HEK293 (cell line): Measurements from ENCODE around the gene ACR.

Experiments used
- CTCF ChIA-PET: fragments of 350-600 bp; formaldehyde crosslinking; extraction: SDS; loops from one replicate; lab custom pipeline; 2021; ENCODE audit warnings: antibody characterized with exemption; lab: Yijun Ruan, JAX
- POLR2A ChIA-PET: fragments of 300-600 bp; formaldehyde crosslinking; extraction: SDS; loops from one replicate; lab custom pipeline; 2020; ENCODE audit warnings: antibody characterized with exemption, inconsistent platforms; lab: Yijun Ruan, JAX
- H3K27ac ChIP-seq: fragments of 200-500 bp; sonication (Bioruptor generic); 2 replicates; pipeline ENCODE4 v1.5.1; 2014; ENCODE audit warnings: low read depth, low read length, control low read depth, inconsistent platforms; ENCODE audit errors: extremely low read depth
- H3K36me3 ChIP-seq, 2 experiments: fragments of 200-500 bp in 1 of 2; sonication (Bioruptor generic) in 1 of 2; 1 replicate in 1 of 2; 2 replicates in 1 of 2; pipeline ENCODE4 v1.5.1; 2014 to 2017; ENCODE audit warnings: inconsistent platforms in 2 of 2, low read length in 2 of 2; ENCODE audit not compliant: control insufficient read depth in 2 of 2, insufficient read depth in 1 of 2
- H3K4me1 ChIP-seq: fragments of 200-500 bp; sonication (Bioruptor generic); 2 replicates; pipeline ENCODE4 v1.5.1; 2014; ENCODE audit warnings: mild to moderate bottlenecking, low read length, inconsistent platforms; ENCODE audit not compliant: control insufficient read depth, insufficient read depth
- H3K4me3 ChIP-seq: 2 replicates; pipeline ENCODE4 v1.5.1; 2011; ENCODE audit warnings: low read depth, mild to moderate bottlenecking, control low read depth, low read length, moderate library complexity
- H3K9me3 ChIP-seq: fragments of 200-500 bp; sonication (Bioruptor generic); 2 replicates; pipeline ENCODE4 v1.5.1; 2014; ENCODE audit warnings: low read depth, low read length, inconsistent platforms; ENCODE audit not compliant: control insufficient read depth, insufficient read depth
- BCL11A ChIP-seq: fragments of 450-650 bp; formaldehyde crosslinking; IDR thresholded peaks from 2 replicates; pipeline ENCODE4 v1.5.1; 2016; ENCODE audit warnings: low read depth, missing biosample characterization, missing genetic modification characterization
- BCL11B ChIP-seq: fragments of 450-650 bp; formaldehyde crosslinking; IDR thresholded peaks from 2 replicates; pipeline ENCODE4 v1.5.1; 2016; ENCODE audit warnings: low read depth, missing biosample characterization, missing genetic modification characterization
- GLIS2 ChIP-seq: fragments of 450-650 bp; formaldehyde crosslinking; IDR thresholded peaks from 2 replicates; pipeline ENCODE4 v1.5.1; 2016; ENCODE audit warnings: missing biosample characterization, missing genetic modification characterization
- KLF8 ChIP-seq: fragments of 450-650 bp; formaldehyde crosslinking; IDR thresholded peaks from 2 replicates; pipeline ENCODE4 v1.5.1; 2016; ENCODE audit warnings: missing biosample characterization, missing genetic modification characterization
- PRDM2 ChIP-seq: fragments of 450-650 bp; formaldehyde crosslinking; IDR thresholded peaks from 2 replicates; pipeline ENCODE4 v1.5.1; 2016; ENCODE audit warnings: missing biosample characterization, missing genetic modification characterization, borderline replicate concordance
- SP3 ChIP-seq: fragments of 450-650 bp; formaldehyde crosslinking; IDR thresholded peaks from 2 replicates; pipeline ENCODE4 v1.5.1; 2016; ENCODE audit warnings: missing biosample characterization, missing genetic modification characterization
- ZEB2 ChIP-seq: fragments of 450-650 bp; formaldehyde crosslinking; IDR thresholded peaks from 2 replicates; pipeline ENCODE4 v1.5.1; 2016; ENCODE audit warnings: missing biosample characterization, missing genetic modification characterization
- ZNF239 ChIP-seq: fragments of 450-650 bp; formaldehyde crosslinking; IDR thresholded peaks from 2 replicates; pipeline ENCODE4 v1.5.1; 2016; ENCODE audit warnings: missing biosample characterization, missing genetic modification characterization
- ZNF510 ChIP-seq: fragments of 450-650 bp; formaldehyde crosslinking; IDR thresholded peaks from 2 replicates; pipeline ENCODE4 v1.5.1; 2018; ENCODE audit warnings: mild to moderate bottlenecking, missing genetic modification characterization, missing biosample characterization; ENCODE audit not compliant: insufficient replicate concordance
- ZNF629 ChIP-seq: fragments of 450-650 bp; formaldehyde crosslinking; IDR thresholded peaks from 2 replicates; pipeline ENCODE4 v1.5.1; 2017; ENCODE audit warnings: missing biosample characterization, missing genetic modification characterization
- ZNF701 ChIP-seq: fragments of 450-650 bp; formaldehyde crosslinking; IDR thresholded peaks from 2 replicates; pipeline ENCODE4 v1.5.1; 2016; ENCODE audit warnings: missing biosample characterization, missing genetic modification characterization
- ZNF777 ChIP-seq: fragments of 450-650 bp; formaldehyde crosslinking; IDR thresholded peaks from 2 replicates; pipeline ENCODE4 v1.5.1; 2017; ENCODE audit warnings: missing biosample characterization, missing genetic modification characterization, borderline replicate concordance
- ZSCAN23 ChIP-seq: fragments of 450-650 bp; formaldehyde crosslinking; IDR thresholded peaks from 2 replicates; pipeline ENCODE4 v1.5.1; 2016; ENCODE audit warnings: missing biosample characterization, missing genetic modification characterization
- TF ChIP-seq, protein P1 (sequence below): IDR thresholded peaks from 2 replicates; pipeline ENCODE4 v1.6.1; 2011; ENCODE audit warnings: mild to moderate bottlenecking, low read depth, low read length, borderline replicate concordance
- TF ChIP-seq, protein P2 (sequence below): fragments of 450-650 bp; formaldehyde crosslinking; IDR thresholded peaks from 2 replicates; pipeline ENCODE4 v1.5.1; 2016; ENCODE audit warnings: missing biosample characterization, missing genetic modification characterization

Gene ACR

DNA sequence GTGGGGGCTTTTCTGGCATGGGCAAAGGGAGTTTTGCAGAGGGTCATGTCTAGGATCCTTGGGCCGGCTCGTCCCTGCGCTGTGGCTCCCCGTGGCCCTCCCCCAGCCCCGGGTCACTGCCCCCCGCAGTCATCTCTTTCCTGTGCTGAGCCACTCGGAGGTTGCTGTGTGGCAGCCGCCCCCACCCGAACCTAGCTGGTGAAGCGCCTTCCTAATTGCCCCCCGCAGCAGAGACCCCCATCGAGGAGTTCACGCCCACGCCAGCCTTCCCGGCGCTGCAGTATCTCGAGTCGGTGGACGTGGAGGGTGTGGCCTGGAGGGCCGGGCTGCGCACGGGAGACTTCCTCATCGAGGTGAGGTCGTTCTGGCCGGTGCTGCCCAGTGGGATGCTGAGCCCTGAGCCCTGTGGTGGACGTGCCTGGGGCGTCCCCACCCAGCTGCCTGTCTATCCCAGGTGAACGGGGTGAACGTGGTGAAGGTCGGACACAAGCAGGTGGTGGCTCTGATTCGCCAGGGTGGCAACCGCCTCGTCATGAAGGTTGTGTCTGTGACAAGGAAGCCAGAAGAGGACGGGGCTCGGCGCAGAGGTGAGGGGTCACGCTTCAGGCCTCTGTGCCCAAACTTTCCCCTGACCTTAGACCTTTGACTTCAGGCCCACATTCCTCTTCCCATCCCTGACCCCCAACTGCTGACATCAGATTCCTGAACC, 33.3 kb upstream of the ACR start:
- no peaks in the 10 kb centered on the region for H3K4me1 ChIP-seq
- POLR2A ChIA-PET, result no interaction called here
- TF ChIP-seq ZNF629 (tag by site-specific recombination) (no peak), ZNF510 (tag by site-specific recombination) (no peak), ZNF777 (tag by site-specific recombination) (no peak), PRDM2 (no peak), SP3 (tag by site-specific recombination) (no peak), ZSCAN23 (tag by site-specific recombination) (no peak), ZNF239 (tag by site-specific recombination) (no peak), GLIS2 (tag by site-specific recombination) (no peak)
- TF ChIP-seq, protein P1, sequence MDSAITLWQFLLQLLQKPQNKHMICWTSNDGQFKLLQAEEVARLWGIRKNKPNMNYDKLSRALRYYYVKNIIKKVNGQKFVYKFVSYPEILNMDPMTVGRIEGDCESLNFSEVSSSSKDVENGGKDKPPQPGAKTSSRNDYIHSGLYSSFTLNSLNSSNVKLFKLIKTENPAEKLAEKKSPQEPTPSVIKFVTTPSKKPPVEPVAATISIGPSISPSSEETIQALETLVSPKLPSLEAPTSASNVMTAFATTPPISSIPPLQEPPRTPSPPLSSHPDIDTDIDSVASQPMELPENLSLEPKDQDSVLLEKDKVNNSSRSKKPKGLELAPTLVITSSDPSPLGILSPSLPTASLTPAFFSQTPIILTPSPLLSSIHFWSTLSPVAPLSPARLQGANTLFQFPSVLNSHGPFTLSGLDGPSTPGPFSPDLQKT, result no peak
- H3K4me3 ChIP-seq, result no peak overlapping the region
- H3K27ac ChIP-seq, result no peak overlapping the region
- CTCF ChIA-PET, result no interaction called here
- peaks cover 0 to 65% of the 10 kb centered on the region in 2 experiments; a peak in 2 of 3 replicates for H3K36me3 ChIP-seq
- H3K9me3 ChIP-seq, result no peaks in the 10 kb centered on the region

- ChIA-PET POLR2A (no interaction called here), CTCF (no interaction called here)
- Histone ChIP-seq H3K36me3 (peaks cover 0 to 67% of the 10 kb centered on the region in 2 experiments; a peak in 2 of 3 replicates), H3K4me3 (no peak overlapping the region), H3K4me1 (no peaks in the 10 kb centered on the region), H3K9me3 (no peaks in the 10 kb centered on the region), H3K27ac (no peak overlapping the region)
- TF ChIP-seq KLF8 (tag by site-specific recombination) (no peak; the same call in 1 of the 2 replicates), ZNF701 (tag by site-specific recombination) (no peak), BCL11A (tag by site-specific recombination) (peak; percentile 100), BCL11B (tag by site-specific recombination) (peak; percentile 100), ZEB2 (tag by site-specific recombination) (no peak)
- TF ChIP-seq, protein P2, sequence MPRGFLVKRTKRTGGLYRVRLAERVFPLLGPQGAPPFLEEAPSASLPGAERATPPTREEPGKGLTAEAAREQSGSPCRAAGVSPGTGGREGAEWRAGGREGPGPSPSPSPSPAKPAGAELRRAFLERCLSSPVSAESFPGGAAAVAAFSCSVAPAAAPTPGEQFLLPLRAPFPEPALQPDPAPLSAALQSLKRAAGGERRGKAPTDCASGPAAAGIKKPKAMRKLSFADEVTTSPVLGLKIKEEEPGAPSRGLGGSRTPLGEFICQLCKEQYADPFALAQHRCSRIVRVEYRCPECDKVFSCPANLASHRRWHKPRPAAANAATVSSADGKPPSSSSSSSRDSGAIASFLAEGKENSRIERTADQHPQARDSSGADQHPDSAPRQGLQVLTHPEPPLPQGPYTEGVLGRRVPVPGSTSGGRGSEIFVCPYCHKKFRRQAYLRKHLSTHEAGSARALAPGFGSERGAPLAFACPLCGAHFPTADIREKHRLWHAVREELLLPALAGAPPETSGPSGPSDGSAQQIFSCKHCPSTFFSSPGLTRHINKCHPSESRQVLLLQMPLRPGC, result no peak
Measured at GRCh38 chr22:50705219-50705691, 32.7 kb upstream of the ACR start.
